ENCODE measurements around the gene SLC22A6. TPM values are rescaled to one million over a fixed set of nuclear protein-coding genes. Genes with fewer than 3 reads are reported as not detected.
"Not testable (repeated sequence)": the region's sequence is repeated elsewhere in the genome, so short reads cannot be mapped to it uniquely, and the experiment has no call there.

Gene SLC22A6
- total RNA-seq, 1 donor: not detected

DNA sequence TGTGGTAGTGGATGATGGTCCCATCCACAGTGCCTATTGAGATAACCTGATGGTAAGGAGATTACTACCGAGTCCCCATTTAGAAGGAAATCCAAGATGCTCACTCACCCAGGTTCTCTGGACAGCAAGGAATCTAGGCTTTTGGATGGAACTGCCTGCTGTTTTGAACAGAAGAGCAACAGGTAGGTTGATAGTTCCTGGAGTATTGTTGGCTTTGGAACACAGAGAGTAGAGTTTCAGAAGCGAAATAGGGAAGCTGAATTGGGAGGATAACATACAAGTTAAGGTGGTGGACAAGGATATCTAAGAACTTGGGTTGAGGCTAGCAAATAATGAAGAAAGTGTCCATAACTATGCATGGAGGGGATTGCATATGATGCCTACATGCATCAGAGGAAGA lies 27.6 kb downstream of the SLC22A6 start:
- H3K4me3 ChIP-seq (ENCODE audit: low read depth, low read length): no peak overlapping the region
- TF ChIP-seq, protein P1, sequence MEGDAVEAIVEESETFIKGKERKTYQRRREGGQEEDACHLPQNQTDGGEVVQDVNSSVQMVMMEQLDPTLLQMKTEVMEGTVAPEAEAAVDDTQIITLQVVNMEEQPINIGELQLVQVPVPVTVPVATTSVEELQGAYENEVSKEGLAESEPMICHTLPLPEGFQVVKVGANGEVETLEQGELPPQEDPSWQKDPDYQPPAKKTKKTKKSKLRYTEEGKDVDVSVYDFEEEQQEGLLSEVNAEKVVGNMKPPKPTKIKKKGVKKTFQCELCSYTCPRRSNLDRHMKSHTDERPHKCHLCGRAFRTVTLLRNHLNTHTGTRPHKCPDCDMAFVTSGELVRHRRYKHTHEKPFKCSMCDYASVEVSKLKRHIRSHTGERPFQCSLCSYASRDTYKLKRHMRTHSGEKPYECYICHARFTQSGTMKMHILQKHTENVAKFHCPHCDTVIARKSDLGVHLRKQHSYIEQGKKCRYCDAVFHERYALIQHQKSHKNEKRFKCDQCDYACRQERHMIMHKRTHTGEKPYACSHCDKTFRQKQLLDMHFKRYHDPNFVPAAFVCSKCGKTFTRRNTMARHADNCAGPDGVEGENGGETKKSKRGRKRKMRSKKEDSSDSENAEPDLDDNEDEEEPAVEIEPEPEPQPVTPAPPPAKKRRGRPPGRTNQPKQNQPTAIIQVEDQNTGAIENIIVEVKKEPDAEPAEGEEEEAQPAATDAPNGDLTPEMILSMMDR (IDR thresholded peaks at IDR 0.05; ENCODE audit: insufficient read depth, low read depth, low read length): no peak
- no peak for DNase-seq (ENCODE audit: low read depth)

DNA sequence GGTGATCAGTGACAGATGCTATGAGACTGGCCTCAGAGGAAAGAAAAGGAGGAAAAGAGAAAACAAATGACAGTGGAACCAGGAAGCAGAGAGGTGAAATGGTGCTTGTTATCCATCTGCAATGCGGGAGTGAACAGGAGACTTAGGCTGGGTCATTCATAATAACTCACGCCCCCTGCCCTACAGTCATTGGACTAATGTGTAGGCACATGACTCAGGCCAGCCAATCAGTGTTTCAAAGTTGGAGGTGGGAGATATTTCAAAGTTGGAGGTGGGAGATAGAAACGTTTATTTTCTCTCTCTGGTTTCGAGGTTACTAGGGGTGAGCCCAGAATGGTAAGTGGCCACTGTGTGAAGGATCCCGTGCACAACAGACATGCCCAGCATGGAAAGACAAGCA lies 30.3 kb downstream of the SLC22A6 start:
- H3K4me3 ChIP-seq (ENCODE audit: low read depth, low read length): no peak overlapping the region
- TF ChIP-seq, protein P1 (IDR thresholded peaks at IDR 0.05; ENCODE audit: insufficient read depth, low read depth, low read length): no peak
- DNase-seq (ENCODE audit: low read depth): no peak

DNA sequence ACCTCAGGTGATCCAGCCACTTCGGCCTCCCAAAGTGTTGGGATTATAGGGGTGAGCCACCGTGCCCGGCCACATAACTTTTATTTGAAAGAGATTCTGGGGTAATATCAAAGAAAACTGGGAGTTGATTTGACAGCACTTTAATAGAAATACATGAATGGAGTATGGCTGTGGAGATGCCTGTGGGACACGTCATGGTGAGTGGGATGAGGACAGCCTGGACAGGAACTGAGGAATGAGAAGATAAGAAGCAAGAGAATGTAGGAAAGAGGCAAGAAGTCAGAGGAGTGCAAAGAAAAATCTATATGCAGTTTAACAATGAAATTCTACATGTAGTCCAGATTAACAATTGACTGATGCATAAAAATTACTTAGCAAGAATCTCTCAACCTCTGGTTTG lies 31.0 kb downstream of the SLC22A6 start:
- no peak for DNase-seq (ENCODE audit: low read depth)
- TF ChIP-seq, protein P1 (IDR thresholded peaks at IDR 0.05; ENCODE audit: insufficient read depth, low read depth, low read length): no peak
- H3K4me3 ChIP-seq (ENCODE audit: low read depth, low read length): no peak overlapping the region

DNA sequence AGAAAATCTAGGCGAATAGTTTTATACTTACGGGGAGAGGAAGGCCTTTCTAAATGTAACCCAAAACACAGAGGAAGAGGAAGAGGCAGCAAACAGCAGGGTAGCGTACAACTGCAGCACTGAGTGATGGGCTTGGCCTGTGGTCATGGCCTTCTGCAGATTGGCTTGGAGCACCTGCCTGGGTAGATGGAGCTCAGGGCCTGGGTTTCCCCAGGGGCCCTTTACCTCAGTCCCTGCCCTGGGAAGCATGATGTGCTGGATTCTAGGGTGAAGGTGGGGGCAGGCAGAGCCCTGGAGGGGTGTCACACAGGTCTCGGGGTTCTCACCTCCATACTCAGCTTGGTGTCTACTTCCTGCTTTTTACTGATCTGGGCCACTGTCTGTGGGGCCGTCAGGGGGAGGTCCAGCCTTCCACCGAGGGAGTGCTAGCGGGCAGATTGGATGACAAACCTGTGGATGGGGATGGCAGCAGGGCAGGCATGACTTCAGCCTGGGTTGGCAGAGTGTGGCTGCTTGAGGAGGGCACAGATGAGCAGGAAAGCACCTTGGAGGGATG lies 35.9 kb downstream of the SLC22A6 start:
- TF ChIP-seq, protein P1 (IDR thresholded peaks at IDR 0.05; ENCODE audit: insufficient read depth, low read depth, low read length): no peak

DNA sequence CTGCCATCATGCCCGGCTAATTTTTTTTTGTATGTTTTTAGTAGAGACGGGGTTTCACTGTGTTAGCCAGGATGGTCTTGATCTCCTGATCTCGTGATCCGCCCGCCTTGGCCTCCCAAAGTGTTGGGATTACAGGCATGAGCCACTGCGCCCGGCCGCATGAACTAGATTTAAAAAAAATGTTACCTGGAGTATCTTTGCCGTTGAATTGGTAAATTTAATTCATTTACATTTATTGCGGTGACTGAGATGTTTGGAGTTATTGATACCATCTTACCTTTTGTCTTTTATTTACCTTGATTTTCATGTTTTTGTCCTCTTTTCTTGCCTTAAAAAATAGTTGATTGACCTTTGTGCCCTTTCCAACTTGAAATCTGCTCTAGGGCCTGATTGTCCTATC lies 39.2 kb downstream of the SLC22A6 start:
- not testable (repeated sequence) for DNase-seq (ENCODE audit: low read depth); H3K4me3 ChIP-seq (ENCODE audit: low read depth, low read length)

More for the DNA sequence above, 35.9 kb downstream of the SLC22A6 start:
- no peak for DNase-seq (ENCODE audit: low read depth)
- no peak overlapping the region for H3K4me3 ChIP-seq (ENCODE audit: low read depth, low read length)

DNA sequence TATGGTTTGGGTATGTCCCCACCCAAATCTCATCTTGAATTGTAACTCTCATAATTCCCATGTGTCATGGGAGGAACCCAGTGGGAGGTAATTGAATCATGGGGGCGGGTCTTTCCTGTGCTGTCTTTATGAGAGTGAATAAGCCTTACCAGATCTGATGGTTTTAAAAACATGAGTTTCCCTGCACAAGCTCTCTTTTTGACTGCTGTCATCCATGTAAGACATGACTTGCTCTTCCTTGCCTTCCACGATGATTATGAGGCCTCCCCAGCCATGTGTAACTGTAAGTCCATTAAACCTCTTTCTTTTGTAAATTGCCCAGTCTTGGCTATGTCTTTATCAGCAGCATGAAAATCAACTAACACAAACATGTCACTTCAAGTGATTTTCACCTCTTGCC lies 47.2 kb downstream of the SLC22A6 start:
- not testable (repeated sequence) for DNase-seq (ENCODE audit: low read depth); H3K4me3 ChIP-seq (ENCODE audit: low read depth, low read length)

DNA sequence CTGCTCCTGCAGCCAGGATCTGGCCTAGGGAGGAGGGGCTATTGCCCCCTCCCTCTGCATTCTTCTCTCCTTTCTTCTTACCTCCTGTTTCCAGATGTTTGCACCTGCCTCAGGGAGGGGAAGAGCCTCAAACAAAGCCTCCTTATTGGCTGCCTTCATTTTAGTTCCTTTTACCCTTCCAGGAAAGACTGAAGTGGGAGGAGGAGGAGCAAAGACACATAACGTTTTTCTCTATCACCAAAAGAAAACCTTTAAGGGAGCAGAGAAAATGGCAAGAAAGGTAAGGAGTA lies 50.3 kb downstream of the SLC22A6 start:
- H3K4me3 ChIP-seq (ENCODE audit: low read depth, low read length): no peak overlapping the region
- no peak for DNase-seq (ENCODE audit: low read depth)
- TF ChIP-seq, protein P1 (IDR thresholded peaks at IDR 0.05; ENCODE audit: insufficient read depth, low read depth, low read length): no peak

DNA sequence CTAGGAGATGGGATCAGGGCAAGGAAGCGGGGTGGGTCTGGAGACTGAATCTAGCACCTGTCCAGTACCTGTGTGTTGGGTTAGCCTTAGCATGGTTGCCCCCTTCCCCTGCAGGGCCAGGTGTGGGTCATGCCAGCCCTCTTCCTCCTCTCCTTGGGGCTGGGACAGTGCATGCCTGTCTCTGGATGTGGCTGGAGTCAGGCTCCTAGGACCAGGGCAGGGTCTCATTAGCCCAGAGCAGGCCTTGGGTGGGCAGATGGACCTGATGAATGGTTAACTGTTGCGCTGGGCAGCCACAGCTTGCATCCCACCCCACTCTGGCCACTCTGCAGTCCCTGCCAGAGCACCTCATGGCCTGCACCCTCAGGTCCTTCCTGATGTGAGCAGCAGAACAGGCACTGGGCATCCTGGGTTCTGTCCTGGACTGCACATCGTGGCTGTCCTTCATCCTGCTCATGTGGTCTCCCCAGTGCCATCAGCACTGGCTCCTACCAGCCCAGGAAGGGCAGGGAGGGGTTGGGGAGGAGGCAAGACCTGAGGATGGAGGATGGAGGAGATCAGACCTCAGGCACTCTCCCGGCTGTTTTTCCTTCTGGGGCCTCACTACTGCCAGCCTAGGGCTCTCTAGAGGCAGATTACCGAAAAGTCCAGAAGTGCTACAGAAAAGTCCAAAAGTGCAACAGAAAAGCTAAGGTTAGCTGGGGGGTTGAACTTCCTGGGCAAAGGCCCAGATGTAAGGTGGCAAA lies 50.8 kb downstream of the SLC22A6 start:
- no peak for DNase-seq (ENCODE audit: low read depth)
- TF ChIP-seq, protein P1 (IDR thresholded peaks at IDR 0.05; ENCODE audit: insufficient read depth, low read depth, low read length): no peak
- H3K4me3 ChIP-seq (ENCODE audit: low read depth, low read length): no peak overlapping the region

All from fibroblast of villous mesenchyme (primary cell).